H1 (cell line): ENCODE data around the gene TBCE. TPM values are rescaled to one million over a fixed set of nuclear protein-coding genes. Genes with fewer than 3 reads are reported as not detected.

Source experiments
- PHF8 ChIP-seq: fragments of 200-600 bp; sonication (generic); conservative IDR thresholded peaks from 2 replicates; pipeline ENCODE4 v1.7.1; 2012; ENCODE audit warnings: low read depth, mild to moderate bottlenecking, inconsistent platforms, low read length, moderate library complexity
- SIN3A ChIP-seq, 2 experiments: IDR thresholded peaks in 1 of 2; conservative IDR thresholded peaks in 1 of 2; 2 replicates each; pipeline ENCODE4 v1.6.1; 2011 to 2012; ENCODE audit warnings: low read length in 2 of 2, improper control_type of control experiment in 1 of 2, low read depth in 1 of 2, mild to moderate bottlenecking in 1 of 2
- SP1 ChIP-seq: IDR thresholded peaks from 2 replicates; pipeline ENCODE4 v1.6.1; 2011; ENCODE audit warnings: low read depth, low read length
- SP2 ChIP-seq: IDR thresholded peaks from 2 replicates; pipeline ENCODE4 v1.6.1; 2012; ENCODE audit warnings: mild to moderate bottlenecking, low read length, inconsistent platforms
- polyA plus RNA-seq, 7 experiments: library from polyadenylated mRNA; depleted of rRNA in 3 of 7; stranded (reverse) in 5 of 7; unstranded in 2 of 7; fragments of >200 nt in 5 of 7; fragments of 200-250 nt in 2 of 7; gene quantifications; 1 replicate in 5 of 7; 2 replicates in 1 of 7; 4 replicates in 1 of 7; pipeline versions ENCODE4 v1.2.1 to v1.2.3, GENCODE V29; 2011 to 2013; ENCODE audit warnings: missing spikeins in 2 of 7, mixed read lengths in 2 of 7
- total RNA-seq: library from RNA; stranded (reverse); fragmentation: NEBNext Ultra II Directional; extraction: Animal tissue kit (Norgen Biotek cat#: 25700); gene quantifications from 2 replicates; pipeline ENCODE4 v1.2.1, GENCODE V29; 2021
- TF ChIP-seq, protein P1 (sequence below): IDR thresholded peaks from 2 replicates; pipeline ENCODE4 v1.6.1; 2012; ENCODE audit warnings: low read length, inconsistent platforms
- TF ChIP-seq, protein P2 (sequence below): IDR thresholded peaks from 2 replicates; pipeline ENCODE4 v1.6.1; 2012; ENCODE audit warnings: inconsistent platforms

Gene TBCE
- total and polyA plus RNA-seq, 2 of the 8 experiments (the other 6 are each of a cell fraction or from before 2014, with no cell fraction given): 22.7 to 42.9 TPM

DNA sequence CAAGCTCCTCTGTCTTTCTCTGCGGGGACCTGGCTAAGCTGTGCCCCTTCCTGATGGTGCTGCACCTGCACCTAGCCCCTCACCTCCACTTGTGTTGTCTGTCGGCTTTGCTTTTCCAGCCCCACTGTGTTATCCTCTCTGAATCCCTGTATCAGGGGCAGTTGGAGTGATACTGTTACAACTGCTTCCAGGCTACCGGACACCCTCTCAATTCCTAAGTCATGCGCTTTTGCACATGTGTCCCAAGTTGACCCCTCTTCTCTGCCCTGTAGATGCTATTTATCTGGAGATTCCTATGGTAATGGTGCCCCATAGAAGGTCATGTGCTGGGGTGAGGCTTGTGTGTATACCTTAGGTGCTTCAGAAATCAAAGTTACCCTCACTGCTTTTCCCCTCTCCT lies 58.9 kb downstream of the TBCE start (continued):
- TF ChIP-seq, protein P1, sequence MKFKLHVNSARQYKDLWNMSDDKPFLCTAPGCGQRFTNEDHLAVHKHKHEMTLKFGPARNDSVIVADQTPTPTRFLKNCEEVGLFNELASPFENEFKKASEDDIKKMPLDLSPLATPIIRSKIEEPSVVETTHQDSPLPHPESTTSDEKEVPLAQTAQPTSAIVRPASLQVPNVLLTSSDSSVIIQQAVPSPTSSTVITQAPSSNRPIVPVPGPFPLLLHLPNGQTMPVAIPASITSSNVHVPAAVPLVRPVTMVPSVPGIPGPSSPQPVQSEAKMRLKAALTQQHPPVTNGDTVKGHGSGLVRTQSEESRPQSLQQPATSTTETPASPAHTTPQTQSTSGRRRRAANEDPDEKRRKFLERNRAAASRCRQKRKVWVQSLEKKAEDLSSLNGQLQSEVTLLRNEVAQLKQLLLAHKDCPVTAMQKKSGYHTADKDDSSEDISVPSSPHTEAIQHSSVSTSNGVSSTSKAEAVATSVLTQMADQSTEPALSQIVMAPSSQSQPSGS: no peak
- no peak for TF ChIP-seq PHF8
- no peak for TF ChIP-seq SP1
- TF ChIP-seq SP2: no peak
- no peak for TF ChIP-seq SIN3A (conservative IDR thresholded peaks at IDR 0.05 in 1 of 2, IDR thresholded peaks at IDR 0.05 in 1 of 2; ENCODE audit: low read depth in 1 of 2, low read length in 2 of 2)
- TF ChIP-seq, protein P2, sequence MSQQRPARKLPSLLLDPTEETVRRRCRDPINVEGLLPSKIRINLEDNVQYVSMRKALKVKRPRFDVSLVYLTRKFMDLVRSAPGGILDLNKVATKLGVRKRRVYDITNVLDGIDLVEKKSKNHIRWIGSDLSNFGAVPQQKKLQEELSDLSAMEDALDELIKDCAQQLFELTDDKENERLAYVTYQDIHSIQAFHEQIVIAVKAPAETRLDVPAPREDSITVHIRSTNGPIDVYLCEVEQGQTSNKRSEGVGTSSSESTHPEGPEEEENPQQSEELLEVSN: no peak
- TF ChIP-seq, all 59 proteins: peak for 0
